T-helper 9 cell (primary cell): Measurements from ENCODE around the gene AGMAT.
A peak's percentile ranks its signal among the peaks of the same experiment; 100 is the strongest.
"Not testable (repeated sequence)": the region's sequence is repeated elsewhere in the genome, so short reads cannot be mapped to it uniquely, and the experiment has no call there.

ENCODE experiments used
- DNase-seq: peaks from one replicate; pipeline ENCODE4 v3.0.0-alpha.2; 2020

AGMAT gene

GRCh38 chr1:15609631-15610030, 24.8 kb upstream of the AGMAT start:
- DNase-seq, result no peak

GRCh38 chr1:15605398-15606383, 20.8 kb upstream of the AGMAT start:
- DNase-seq, result no peak

- not testable (repeated sequence) for DNase-seq
Measured at GRCh38 chr1:15604400-15604799, 19.5 kb upstream of the AGMAT start.

GRCh38 chr1:15603966-15604282, 19.1 kb upstream of the AGMAT start:
- not testable (repeated sequence) for DNase-seq

GRCh38 chr1:15603050-15603965, 18.5 kb upstream of the AGMAT start:
- DNase-seq, result peak; percentile 86

- DNase-seq, result no peak
Measured at GRCh38 chr1:15598436-15598835, 13.6 kb upstream of the AGMAT start.

GRCh38 chr1:15595809-15596617, 11.2 kb upstream of the AGMAT start:
- no peak for DNase-seq

GRCh38 chr1:15592285-15592684, 7.4 kb upstream of the AGMAT start:
- DNase-seq, result no peak

- no peak for DNase-seq
Measured at GRCh38 chr1:15583016-15583706, 1.7 kb downstream of the AGMAT start.

- no peak for DNase-seq
Measured at GRCh38 chr1:15579683-15580047, 5.2 kb downstream of the AGMAT start.

- DNase-seq, result no peak
Measured at GRCh38 chr1:15578921-15579682, 5.7 kb downstream of the AGMAT start.

- DNase-seq, result no peak
Measured at GRCh38 chr1:15577691-15578090, 7.2 kb downstream of the AGMAT start.

- no peak for DNase-seq
Measured at GRCh38 chr1:15575549-15576150, 9.2 kb downstream of the AGMAT start.

GRCh38 chr1:15574741-15575140, 10.1 kb downstream of the AGMAT start:
- DNase-seq, result no peak

GRCh38 chr1:15573477-15573876, 11.4 kb downstream of the AGMAT start:
- DNase-seq, result no peak

- DNase-seq, result no peak
Measured at GRCh38 chr1:15571266-15571665, 13.6 kb downstream of the AGMAT start.

GRCh38 chr1:15570861-15571260, 14.0 kb downstream of the AGMAT start:
- DNase-seq, result no peak

- DNase-seq, result no peak
Measured at GRCh38 chr1:15568387-15569073, 16.3 kb downstream of the AGMAT start.

- DNase-seq, result no peak
Measured at GRCh38 chr1:15559189-15559810, 25.6 kb downstream of the AGMAT start.

- no peak for DNase-seq
Measured at GRCh38 chr1:15558516-15558915, 26.3 kb downstream of the AGMAT start.
